Colonic mucosa (tissue), 4 donors: ENCODE data around the gene RASAL2. TPM values are rescaled to one million over a fixed set of nuclear protein-coding genes. Genes with fewer than 3 reads are reported as not detected.
A peak's percentile ranks its signal among the peaks of the same experiment; 100 is the strongest.

Source experiments
- DNase-seq: peaks from one replicate; pipeline ENCODE4 v3.0.0-alpha.2; 2020
- H3K27ac ChIP-seq: fragments of 200-600 bp; one replicate; pipeline ENCODE4 v1.8.0; 2021
- H3K27me3 ChIP-seq: fragments of 200-600 bp; one replicate; pipeline ENCODE4 v1.8.0; 2021
- H3K36me3 ChIP-seq: fragments of 200-600 bp; one replicate; pipeline ENCODE4 v1.8.0; 2021
- H3K4me1 ChIP-seq: fragments of 200-600 bp; one replicate; pipeline ENCODE4 v1.8.0; 2021; ENCODE audit warnings: mild to moderate bottlenecking
- H3K4me3 ChIP-seq: fragments of 200-600 bp; one replicate; pipeline ENCODE4 v1.8.0; 2021
- H3K9ac ChIP-seq, 2 donors: one replicate each; pipeline ENCODE4 v1.7.0; 2013; ENCODE audit warnings: control low read depth in 2 of 2, low read depth in 2 of 2, low read length in 2 of 2
- H3K9me3 ChIP-seq: fragments of 200-600 bp; one replicate; pipeline ENCODE4 v1.8.0; 2021
- CTCF ChIP-seq: fragments of 200-600 bp; IDR thresholded peaks from one replicate; pipeline ENCODE4 v1.8.0; 2022; ENCODE audit warnings: antibody characterized with exemption, mild to moderate bottlenecking
- intact Hi-C: fragments of 100-400 bp; cut with DNase I; formaldehyde crosslinking; loops from one replicate; pipeline ENCODE4 v1.14.1; 2022
- total RNA-seq, 2 donors: library from RNA; stranded (reverse); fragmentation: NEBNext Ultra II Directional in 1 of 2; extraction: Animal tissue kit (Norgen Biotek cat#: 25700) in 1 of 2; gene quantifications; one replicate each; pipeline ENCODE4 v1.2.1, GENCODE V29; 2021
- donor health status: healthy.
- donor health status: DM: no; HTN: no; CAD: no.
- donor health status: DM: no; HTN: no; CAD: no.

The RASAL2 gene
- total RNA-seq, 2 donors from 2014 or later, result 9.7 to 11.8 TPM

- no peak for DNase-seq
- Histone ChIP-seq H3K27ac (no peak overlapping the region), H3K36me3 (no peaks in the 10 kb centered on the region), H3K4me1 (no peaks in the 10 kb centered on the region), H3K27me3 (no peaks in the 10 kb centered on the region), H3K4me3 (no peak overlapping the region), H3K9ac (no peak overlapping the region), H3K9me3 (no peaks in the 10 kb centered on the region)
- TF ChIP-seq CTCF, result no peak
- intact Hi-C loops, result no loop called here
Measured at GRCh38 chr1:178509414-178510007, 415.6 kb downstream of the RASAL2 start.

GRCh38 chr1:178510155-178510554 lies 416.3 kb downstream of the RASAL2 start:
- no peaks in the 10 kb centered on the region for H3K36me3 ChIP-seq
- H3K4me3 ChIP-seq, result no peak overlapping the region
- H3K27ac ChIP-seq, result no peak overlapping the region
- H3K27me3 ChIP-seq, result no peaks in the 10 kb centered on the region
- intact Hi-C loops, result no loop called here
- DNase-seq, result no peak
- H3K9me3 ChIP-seq, result no peaks in the 10 kb centered on the region
- H3K4me1 ChIP-seq, result no peaks in the 10 kb centered on the region
- H3K9ac ChIP-seq, result no peak overlapping the region
- TF ChIP-seq CTCF, result no peak

- no peak for TF ChIP-seq CTCF
- no peaks in the 10 kb centered on the region for H3K36me3 ChIP-seq
Measured at GRCh38 chr1:178512566-178513277, 418.8 kb downstream of the RASAL2 start, which contains the start of gene TEX35. TEX35 (plus strand) TSS chr1:178513109; CDS start chr1:178513189, 80 bp downstream.

GRCh38 chr1:178513278-178513983 lies 419.5 kb downstream of the RASAL2 start:
- Histone ChIP-seq H3K36me3 (no peaks in the 10 kb centered on the region), H3K27me3 (no peaks in the 10 kb centered on the region), H3K4me3 (no peak overlapping the region), H3K27ac (no peak overlapping the region), H3K9me3 (no peaks in the 10 kb centered on the region), H3K9ac (no peak overlapping the region), H3K4me1 (no peaks in the 10 kb centered on the region)
- DNase-seq, result peak; percentile 42
- intact Hi-C loops, result no loop called here
- TF ChIP-seq CTCF, result no peak

More at GRCh38 chr1:178512566-178513277, 418.8 kb downstream of the RASAL2 start, which contains the start of gene TEX35:
- Histone ChIP-seq H3K4me3 (no peak within 1 kb of the TSS), H3K27me3 (no peaks in the 10 kb centered on the region), H3K4me1 (no peaks in the 10 kb centered on the region), H3K27ac (no peak within 1 kb of the TSS), H3K9me3 (no peaks in the 10 kb centered on the region), H3K9ac (no peak within 1 kb of the TSS)
- no peak for DNase-seq
- intact Hi-C loops, result no loop called here

GRCh38 chr1:178516110-178516509 lies 422.2 kb downstream of the RASAL2 start:
- no peak overlapping the region for H3K27ac ChIP-seq
- H3K4me3 ChIP-seq, result no peak overlapping the region
- H3K9ac ChIP-seq, result no peak overlapping the region
- H3K4me1 ChIP-seq, result no peaks in the 10 kb centered on the region
- no peak for TF ChIP-seq CTCF
- DNase-seq, result no peak
- no peaks in the 10 kb centered on the region for H3K27me3 ChIP-seq
- H3K36me3 ChIP-seq, result no peaks in the 10 kb centered on the region
- no peaks in the 10 kb centered on the region for H3K9me3 ChIP-seq
- intact Hi-C loops, result no loop called here
